OCI-LY7 (cell line): Measurements from ENCODE around the gene GRID1.

Experiments
- CTCF ChIP-seq: fragments of 200-600 bp; sonication (generic); conservative IDR thresholded peaks from 2 replicates; pipeline ENCODE4 v1.5.1; 2014; ENCODE audit warnings: mild to moderate bottlenecking, antibody characterized with exemption, low read length, moderate library complexity, mixed read lengths
- EZH2phosphoT487 ChIP-seq: fragments of 200-600 bp; sonication (generic); IDR thresholded peaks from 2 replicates; pipeline ENCODE4 v1.6.1; 2018; ENCODE audit warnings: low read depth, borderline replicate concordance, mild to moderate bottlenecking, mixed run types, antibody characterized with exemption, low read length, moderate library complexity, mixed read lengths

GRCh38 chr10:85642421-85643170 is 724.0 kb downstream of the GRID1 start:
- TF ChIP-seq CTCF (no peak), EZH2phosphoT487 (no peak)
